ENCODE measurements around the gene KRT77.

GRCh38 chr12:52724384-52724783 is 21.1 kb upstream of the KRT77 start:
- TF ChIP-seq, protein P1, sequence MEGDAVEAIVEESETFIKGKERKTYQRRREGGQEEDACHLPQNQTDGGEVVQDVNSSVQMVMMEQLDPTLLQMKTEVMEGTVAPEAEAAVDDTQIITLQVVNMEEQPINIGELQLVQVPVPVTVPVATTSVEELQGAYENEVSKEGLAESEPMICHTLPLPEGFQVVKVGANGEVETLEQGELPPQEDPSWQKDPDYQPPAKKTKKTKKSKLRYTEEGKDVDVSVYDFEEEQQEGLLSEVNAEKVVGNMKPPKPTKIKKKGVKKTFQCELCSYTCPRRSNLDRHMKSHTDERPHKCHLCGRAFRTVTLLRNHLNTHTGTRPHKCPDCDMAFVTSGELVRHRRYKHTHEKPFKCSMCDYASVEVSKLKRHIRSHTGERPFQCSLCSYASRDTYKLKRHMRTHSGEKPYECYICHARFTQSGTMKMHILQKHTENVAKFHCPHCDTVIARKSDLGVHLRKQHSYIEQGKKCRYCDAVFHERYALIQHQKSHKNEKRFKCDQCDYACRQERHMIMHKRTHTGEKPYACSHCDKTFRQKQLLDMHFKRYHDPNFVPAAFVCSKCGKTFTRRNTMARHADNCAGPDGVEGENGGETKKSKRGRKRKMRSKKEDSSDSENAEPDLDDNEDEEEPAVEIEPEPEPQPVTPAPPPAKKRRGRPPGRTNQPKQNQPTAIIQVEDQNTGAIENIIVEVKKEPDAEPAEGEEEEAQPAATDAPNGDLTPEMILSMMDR (conservative IDR thresholded peaks at IDR 0.05; ENCODE audit: low read length): no peak
- no peak for TF ChIP-seq EZH2phosphoT487 (IDR thresholded peaks at IDR 0.05; ENCODE audit: borderline replicate concordance, low read depth, low read length)

All from OCI-LY7 (cell line).